HG03066 (cell line): ENCODE results near the gene ARHGEF10L.

ENCODE experiments used
- ATAC-seq: cut with Tn5 transposase; IDR thresholded peaks from one replicate; pipeline ENCODE4 v1.9.1; 2021; ENCODE audit warnings: low read depth; ENCODE audit not compliant: unreplicated experiment

The ARHGEF10L gene

DNA sequence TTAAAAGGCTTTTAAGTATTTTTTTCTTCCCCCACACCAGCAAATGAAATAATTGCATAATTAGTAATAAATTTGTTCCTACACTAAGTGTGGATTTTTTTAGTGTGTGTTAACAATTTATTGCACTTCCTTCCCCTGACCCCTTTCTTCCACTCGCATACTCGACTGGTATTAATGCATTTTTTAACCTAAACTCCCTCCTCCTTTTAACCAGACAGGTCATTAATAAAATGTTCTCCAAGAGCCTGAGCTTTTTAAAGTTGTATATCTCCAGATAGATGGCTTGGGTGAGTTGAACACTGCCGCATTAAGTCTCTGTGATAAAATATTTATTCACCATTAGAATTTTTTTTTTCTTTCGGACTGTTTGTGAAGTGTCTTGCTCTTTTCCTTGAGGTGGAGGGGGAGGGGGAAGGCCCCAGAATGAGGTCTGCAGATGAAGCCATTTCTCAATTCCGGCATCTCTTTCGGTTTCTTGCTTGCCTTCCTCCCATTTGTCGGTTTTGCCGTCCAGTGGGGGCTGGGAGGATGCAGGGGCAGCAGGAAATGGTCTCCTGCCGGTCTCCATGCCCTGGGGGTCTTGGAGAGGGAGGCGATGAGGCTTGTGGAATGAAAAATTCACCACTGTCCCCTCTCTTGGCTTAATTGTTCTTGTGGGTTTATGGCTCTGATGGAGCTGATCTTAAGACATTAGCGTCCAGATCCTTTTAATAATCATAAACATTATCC, 151.6 kb downstream of the ARHGEF10L start:
- ATAC-seq: no peak

DNA sequence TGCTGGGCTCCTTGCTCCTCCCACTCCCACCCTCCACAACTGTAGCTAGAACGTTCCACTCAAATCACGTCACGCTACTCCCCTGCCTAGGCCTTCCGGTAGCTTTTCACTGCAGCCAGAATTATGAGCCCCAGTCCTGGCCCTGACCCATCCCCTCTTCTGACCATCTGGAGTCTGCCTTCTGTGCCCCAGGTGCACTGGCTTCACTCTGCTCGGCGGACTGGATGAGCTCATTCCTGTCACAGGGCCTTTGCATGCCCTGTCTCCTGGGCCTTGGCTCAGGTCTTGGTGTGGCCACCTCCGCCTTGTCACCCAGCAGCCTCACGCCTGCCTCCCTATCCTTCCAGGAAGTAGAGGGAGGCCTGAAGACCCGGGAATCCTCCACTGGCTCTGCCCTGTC, 153.1 kb downstream of the ARHGEF10L start:
- no peak for ATAC-seq

DNA sequence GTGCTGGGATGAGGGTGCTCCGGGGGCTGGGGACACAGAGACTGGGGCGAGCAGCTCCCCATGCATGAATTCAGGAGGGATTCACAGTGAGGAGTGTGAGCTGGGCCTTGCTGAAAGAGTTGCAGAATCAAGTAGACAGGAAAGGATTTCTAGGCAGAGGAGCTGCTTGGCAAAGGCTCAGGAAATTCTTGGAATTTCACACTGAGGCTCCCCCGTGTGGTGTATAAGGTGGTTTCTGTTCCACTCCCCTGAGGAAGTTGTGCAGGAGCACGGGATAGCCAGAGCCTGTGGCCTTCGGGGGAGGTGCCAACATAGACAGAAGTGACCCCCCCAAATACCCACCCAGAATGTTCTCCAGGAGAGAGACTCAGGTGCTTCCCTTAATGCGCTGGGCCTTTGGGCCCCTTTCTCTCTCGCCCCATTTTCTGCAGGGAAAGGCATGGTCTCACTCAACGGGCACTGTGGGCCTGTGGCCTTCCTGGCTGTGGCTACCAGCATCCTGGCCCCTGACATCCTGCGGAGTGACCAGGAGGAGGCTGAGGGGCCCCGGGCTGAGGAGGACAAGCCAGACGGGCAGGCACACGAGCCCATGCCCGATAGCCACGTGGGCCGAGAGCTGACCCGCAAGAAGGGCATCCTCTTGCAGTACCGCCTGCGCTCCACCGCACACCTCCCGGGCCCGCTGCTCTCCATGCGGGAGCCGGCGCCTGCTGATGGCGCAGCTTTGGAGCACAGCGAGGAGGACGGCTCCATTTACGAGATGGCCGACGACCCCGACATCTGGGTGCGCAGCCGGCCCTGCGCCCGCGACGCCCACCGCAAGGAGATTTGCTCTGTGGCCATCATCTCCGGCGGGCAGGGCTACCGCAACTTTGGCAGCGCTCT, 157.2 kb downstream of the ARHGEF10L start:
- no peak for ATAC-seq

DNA sequence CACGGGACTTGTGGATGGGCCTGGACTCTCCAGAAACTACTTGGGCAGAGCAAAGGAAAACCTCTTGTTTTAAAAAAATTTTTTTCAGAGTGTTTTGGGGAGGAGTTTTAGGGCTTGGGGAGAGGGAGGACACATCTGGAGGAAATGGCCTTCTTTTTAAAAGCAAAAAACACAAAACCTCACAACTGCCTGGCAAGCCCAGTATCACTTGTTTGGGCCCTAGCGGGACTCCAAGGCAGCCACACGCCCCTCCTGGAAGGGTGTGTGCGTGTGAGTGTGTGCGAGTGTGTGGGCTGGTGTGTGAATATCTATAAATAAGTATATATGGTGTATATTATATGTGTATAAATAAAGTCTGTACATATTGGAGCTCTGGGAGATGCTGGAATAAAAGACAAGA, 158.0 kb downstream of the ARHGEF10L start:
- ATAC-seq: no peak

DNA sequence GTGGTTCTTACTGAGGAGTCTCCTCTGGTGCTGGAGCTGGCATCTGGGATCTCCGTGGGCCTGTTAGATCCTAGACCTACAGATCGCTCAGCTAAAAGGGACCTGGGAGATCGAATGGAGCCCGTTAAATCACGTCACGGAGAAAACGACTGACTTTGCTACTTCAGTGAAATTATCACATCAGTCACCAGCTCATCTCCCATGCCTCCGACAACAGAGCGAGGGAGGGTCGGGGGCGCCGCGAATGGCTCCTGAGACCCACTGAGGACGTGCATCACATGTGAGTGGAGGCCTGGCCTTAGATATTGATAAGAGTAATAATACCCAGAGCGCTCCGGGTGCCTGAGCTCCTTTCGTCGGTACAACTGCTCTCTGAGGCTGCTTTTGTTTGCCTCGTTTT, 160.1 kb downstream of the ARHGEF10L start:
- no peak for ATAC-seq

DNA sequence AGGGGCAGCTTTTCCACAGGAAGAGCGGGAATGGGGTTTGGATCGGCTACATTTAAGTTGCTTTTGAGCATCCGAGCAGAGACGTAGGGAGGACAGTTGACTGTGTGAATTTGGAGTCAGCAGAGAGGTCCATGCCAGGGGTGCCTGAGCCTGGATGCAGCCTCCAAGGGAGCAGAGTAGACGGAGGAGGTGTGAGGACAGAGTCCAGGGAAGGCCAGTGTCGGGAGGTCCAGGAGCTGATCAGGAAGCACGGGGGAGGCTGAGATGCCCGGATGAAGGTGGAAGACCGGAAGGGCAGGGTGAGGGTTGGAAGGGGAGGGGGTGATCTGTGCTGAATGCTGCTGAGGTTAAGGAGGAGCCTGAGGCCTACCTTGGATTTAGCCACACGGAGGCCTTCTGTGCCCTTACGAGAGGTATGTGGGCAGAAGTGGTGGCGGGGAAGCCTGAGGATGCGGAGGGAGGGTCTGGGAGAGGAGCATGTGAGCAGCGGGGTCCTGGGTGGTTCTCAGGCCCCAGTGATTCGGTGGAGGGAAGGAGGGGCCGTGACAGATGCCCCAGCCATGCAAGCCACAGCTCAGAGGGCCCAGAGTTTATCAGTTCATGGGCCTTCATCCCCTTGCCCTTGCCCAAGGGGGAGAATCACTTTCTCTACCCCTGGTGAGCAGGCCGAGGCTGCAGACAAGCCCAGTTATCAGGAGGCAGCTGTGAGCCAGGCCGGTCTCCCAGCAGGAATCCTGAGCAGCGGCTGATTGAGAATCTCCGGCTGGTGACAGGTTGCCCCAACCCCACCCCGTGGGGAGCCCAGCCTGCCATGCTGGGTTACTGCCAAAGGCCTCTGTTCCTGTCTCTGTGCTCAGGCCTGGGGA, 161.7 kb downstream of the ARHGEF10L start:
- ATAC-seq: no peak

DNA sequence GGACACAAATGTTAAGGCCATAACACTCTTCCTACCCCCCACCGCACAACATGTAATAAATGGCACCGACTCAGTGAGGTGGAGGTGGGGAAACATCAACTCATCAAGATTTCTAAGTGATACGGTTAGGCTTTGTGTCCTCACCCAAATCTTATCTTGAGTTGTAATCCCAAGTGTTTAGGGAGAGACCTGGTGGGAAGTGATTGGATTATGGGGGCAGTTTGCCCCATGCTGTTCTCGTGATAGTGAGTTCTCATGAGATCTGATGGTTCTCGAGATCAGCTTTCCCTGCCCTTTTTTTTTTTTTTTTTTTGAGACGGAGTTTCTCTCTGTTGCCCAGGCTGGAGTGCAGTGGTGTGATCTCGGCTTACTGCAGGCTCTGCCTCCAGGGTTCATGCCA, 164.7 kb downstream of the ARHGEF10L start:
- no peak for ATAC-seq

DNA sequence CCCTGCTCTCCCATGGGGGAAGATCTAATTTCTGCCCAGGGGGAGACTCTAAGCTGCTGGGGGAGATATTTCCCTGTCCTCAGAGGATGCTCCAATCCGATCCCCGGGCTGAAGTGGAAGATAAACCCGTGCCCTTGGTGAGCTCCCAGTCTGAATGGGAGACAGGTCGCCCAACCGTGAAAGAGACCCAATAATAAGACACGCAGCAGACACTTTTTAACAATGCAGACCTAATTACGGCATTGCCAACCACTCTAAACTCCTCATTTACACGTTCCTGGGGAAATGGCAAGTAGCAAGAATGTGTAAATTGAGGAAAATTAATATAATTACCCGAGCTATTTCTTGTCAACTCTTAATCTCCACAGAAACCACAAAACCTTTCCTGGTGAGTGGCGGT, 166.9 kb downstream of the ARHGEF10L start:
- ATAC-seq: no peak

DNA sequence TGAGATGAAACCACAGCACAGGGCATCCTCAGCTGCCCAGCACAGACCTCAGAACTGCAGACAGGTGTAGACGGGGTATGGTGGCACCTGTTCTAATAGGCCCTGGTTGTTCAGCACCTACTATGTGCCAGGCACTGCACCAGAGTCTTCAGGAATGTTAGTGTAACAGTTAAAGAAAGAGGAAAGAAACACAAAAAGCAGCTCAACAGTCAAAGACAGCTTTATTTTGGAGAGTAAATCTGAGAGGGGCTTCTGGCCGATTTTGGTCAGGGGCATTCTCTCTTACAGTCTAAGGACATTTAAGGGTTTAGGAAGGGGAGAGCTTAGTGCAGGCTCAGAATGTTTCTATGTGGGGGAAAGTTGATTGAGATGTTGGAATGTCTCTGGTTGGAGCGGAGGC, 170.5 kb downstream of the ARHGEF10L start:
- ATAC-seq: no peak

DNA sequence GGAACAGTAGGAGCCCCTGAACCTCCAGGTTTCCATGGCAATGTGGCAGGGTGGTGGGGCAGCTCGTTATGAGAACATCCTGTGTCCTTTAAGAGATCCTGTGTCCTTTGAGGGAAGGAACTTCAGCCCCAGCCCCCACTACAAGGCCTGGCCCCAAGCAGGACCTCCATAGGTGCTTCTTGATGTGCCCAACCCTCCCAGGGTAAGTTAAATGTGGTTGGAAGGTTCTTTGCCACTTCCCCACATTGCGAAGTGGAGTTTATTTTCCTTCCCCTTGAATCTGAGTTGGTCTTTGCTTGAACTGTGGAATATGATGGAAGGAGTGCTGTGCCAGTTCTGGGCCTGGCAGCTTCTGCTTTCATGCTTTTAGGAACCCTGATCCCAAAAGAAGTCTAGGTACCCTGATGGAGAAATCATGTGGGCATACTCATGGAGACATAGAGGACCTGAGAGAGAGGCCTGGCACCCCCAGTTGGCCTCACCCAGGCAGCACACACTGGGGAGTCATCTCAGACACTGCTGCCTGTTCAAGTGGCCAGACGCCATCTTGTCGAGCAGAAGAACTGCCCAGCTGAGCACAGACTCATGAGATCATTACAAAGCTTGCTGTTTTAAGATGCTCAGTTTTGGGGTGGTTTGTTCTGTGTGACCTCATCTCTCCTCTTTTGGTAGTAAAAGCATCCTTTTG, 171.5 kb downstream of the ARHGEF10L start:
- no peak for ATAC-seq

DNA sequence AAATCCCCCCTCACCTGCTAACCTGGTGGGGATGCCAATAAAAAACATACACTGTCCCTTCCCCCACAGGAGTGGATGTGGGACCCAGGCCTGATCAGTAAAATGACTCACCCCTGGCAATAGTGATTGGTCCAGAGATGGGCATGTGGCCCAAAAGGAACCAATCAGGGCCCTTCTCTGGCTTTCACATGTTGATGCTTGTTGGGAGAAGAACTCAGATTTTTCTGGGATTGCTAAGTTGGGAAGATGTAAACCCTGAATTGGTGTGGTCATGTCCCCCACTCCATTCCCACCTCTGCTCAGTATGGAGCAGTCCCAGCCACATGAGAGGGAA, 172.0 kb downstream of the ARHGEF10L start:
- ATAC-seq: no peak

DNA sequence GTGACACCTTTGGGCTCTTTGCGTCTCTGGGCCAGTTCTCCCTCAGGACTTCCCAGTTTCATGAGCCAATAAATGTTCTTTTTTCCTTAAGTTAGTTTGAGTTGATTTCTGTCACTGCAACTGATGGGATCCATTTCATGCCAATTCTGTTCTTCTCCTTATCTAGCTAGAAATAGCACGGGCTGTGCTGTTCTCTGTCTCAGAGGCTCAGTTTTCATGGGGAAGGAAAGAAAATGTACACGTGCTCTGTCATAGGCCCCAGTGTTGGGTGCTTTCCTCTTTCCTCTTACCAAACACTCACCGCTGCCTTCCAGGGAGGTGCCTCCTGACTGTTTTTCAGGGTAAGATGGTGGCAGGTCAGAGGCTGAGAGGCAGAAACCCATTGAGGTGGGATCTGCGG, 172.4 kb downstream of the ARHGEF10L start:
- ATAC-seq: no peak

DNA sequence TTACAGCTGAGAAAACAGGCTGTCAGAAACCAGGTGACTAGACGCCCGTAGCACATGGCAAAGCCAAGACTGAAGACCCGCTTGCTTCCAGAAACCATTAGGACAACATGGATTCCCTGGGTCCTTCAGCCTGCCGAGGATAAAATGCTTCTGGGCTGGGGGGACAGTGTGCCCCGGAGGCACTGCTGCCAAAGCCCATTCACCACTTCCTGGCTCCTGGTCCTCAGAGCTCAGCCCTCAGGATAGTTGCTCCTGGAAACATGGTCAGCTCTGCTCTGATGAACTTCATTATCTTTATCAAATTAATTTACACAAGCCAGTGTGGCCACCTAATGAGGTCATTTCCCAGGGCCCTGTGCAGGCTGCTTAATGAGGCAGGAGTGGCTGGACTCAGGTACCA, 174.5 kb downstream of the ARHGEF10L start:
- ATAC-seq: no peak

DNA sequence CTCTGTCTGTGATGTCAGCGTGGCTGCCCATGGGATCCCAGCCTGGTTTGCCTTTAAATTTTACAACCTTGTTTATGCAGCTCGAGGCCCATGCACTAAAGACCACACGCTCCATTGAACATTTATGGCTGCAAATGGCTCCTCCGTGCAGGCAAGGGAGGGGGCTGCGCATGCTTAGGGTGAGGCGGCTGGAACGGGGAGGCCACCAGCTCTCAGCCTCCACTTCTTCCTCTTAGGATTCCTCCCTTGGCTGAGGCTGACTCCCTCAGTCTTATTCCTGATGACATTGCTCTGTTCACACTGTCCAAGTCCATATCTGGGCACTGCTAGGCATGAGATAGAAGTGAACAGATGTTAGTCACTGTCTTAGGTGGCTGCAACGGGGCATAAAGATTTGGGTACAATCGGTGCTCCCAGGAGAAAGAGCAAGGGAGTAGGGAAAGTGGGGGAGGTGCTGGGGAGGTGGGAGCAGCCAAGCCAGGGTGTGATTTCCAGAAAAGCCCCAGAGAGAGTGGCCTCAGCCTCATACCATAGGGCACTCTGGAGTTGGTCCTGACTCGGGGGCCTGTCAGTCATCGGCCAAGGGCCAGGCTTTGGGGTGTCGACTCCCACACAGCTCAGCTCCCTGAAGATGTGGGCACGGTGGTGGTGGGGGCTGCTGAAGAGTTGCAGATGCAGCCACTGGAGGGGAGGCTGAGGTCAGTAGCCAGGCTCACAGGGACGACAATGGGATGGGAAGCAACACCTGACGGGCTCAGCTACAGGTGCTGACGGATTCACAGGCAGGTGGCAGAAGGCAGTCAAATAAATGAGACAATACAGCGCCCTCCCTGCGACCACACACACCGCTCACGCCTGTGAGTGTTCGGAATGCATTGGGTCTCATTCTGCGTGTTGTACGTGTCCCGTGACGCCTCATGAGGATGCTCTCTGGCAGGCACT, 178.4 kb downstream of the ARHGEF10L start:
- no peak for ATAC-seq

DNA sequence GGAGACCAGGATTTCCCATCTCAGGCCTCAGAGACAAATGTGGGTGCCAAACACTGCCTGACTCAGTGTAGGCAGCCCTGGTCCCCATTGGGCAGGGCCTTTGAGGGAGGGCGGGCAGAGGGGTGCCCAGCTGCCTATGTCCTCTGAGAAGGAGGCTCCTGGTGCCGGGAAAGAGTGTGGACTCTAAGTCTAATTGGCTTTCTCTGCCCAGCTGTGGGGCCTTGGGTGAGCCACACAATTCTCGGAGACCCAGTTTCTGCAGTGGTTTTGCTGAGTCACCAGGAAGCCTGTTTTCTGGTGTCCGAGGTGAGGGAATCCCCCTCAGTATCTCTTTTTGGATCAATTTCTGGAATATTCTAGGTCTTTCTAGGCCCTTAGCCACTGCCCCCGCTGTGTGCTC, 180.4 kb downstream of the ARHGEF10L start:
- no peak for ATAC-seq

DNA sequence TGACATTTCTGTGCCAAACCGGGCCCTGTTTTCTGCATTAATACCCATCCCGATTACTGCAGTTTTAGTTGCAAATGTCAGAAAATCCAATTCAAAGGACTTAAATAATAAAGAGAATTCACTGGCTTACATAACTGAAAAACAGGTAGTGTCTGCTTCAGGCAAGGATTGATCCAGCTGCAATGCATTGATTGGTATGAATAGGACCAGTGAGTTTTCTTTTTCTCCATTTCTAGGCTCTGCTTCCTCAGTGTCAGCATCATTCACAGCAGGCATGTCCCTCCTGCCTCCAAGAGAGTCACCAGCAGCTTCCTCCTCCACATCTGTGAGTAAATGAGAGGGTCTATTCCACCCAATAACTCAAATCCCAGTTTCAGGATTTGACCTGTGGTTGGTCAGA, 181.9 kb downstream of the ARHGEF10L start:
- ATAC-seq: no peak

DNA sequence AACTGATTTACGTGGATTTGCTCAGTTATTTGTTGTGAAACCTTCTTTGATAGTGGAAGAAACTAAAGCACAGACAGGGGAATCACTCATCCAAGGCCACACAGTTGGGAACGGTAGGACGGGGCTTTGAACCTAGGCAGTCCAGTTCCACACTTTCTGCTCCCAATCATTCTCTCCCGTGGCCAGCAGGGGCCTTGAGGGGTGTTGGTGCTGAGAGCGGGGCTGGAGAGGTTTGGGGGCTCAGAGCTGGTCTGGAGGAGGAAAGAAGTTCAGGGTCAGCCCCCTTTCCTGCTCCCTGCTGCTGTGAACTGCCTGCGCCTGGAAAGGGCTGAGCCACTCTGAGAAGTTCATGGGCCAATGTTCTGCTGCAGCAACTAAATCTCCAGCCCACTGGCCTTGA, 184.2 kb downstream of the ARHGEF10L start:
- no peak for ATAC-seq

DNA sequence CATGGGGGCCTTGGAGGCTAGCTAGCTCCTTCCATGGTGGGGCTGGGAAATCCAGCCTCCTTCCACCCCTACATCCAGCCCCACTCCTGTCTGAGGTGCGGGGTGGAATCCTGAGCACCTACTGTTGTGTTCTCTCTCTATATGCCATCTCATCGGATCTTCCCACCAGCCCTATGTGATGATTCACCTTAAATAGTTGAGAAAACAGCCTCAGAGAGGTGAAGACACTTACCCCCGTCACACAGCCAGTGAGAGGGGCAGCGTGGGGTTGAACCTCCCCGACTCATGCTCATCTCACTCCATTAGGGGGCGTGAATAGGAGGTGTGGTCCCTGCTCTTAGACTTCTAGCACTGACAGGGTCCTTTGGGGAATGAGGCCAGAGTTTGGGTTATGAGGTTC, 184.7 kb downstream of the ARHGEF10L start:
- no peak for ATAC-seq

DNA sequence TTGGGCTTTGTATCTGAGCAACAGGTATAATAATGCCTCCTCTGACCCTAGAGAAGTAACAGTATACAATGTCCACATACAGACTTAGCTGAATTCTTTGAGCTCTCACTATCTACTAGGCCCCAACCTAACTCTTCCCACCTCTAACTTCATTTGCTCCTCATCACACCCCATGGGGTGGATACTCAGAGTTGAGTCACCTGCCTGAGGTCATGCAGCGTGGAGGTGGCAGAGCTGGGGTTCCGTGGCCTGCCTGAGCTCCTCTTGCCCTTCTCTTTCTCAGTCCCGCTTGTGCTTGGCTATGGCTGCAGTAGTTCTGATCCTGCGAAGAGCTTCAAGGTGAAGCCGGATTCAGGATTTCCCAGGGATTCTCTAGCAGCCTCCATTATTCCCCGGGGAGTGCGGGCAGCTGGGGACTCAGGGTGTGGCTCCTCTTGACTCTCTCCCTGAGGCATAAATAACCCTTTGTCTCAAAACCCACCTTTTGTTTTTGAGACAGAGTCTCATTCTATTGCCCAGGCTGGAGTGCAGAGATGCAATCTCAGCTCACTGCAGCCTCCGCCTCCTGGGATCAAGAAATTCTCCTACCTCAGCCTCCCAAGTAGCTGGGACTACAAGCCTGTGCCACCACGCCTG, 185.7 kb downstream of the ARHGEF10L start:
- ATAC-seq: no peak
